AG04449 (cell line): ENCODE measurements around the gene HARS2.
"Not testable (repeated sequence)": the region's sequence is repeated elsewhere in the genome, so short reads cannot be mapped to it uniquely, and the experiment has no call there.

Experiments
- CTCF ChIA-PET: fragments of 350-600 bp; formaldehyde crosslinking; extraction: SDS; loops from one replicate; lab custom pipeline; 2021; ENCODE audit warnings: antibody characterized with exemption; lab: Yijun Ruan, JAX
- POLR2A ChIA-PET: fragments of 400-600, 350-600 bp; formaldehyde crosslinking; extraction: SDS; loops from one replicate; lab custom pipeline; 2020; ENCODE audit warnings: antibody characterized with exemption, inconsistent platforms; lab: Yijun Ruan, JAX
- DNase-seq: peaks from one replicate; pipeline ENCODE4 v3.0.0-alpha.2; 2010; ENCODE audit warnings: low read depth, low spot score
- H3K4me3 ChIP-seq: 2 replicates; pipeline ENCODE4 v1.5.1; 2011; ENCODE audit warnings: low read depth, mild to moderate bottlenecking, control low read depth, low read length
- TF ChIP-seq, protein P1 (sequence below): IDR thresholded peaks from one replicate; pipeline ENCODE4 v1.5.1; 2011; ENCODE audit warnings: mild to moderate bottlenecking, moderate library complexity, low read length, control low read depth, inconsistent platforms; ENCODE audit not compliant: insufficient read depth; ENCODE audit errors: missing control alignments

The HARS2 gene

DNA sequence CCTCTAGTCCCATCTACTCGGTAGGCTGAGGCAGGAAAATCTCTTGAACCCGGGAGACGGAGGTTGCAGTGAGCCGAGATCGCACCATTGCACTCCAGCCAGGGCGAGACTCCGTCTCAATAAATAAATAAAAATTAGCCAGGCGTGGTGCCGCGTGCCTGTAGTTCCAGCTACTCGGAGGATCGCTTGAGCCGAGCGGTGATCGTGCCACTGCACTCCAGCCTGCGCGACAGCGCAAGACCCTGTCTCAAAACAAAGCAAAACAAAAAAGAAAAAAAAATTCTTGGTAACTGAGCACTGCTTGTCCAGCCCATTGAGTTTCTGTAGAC, 27.3 kb upstream of the HARS2 start:
- POLR2A ChIA-PET = interaction anchor here (0.5 to 3.5 kb wide), 7 partner anchors 17 to 117 kb away, joined by 3 to 18 read pairs (median 5); partner anchors contain the start of genes APBB3, EIF4EBP3, IK and NDUFA2
- CTCF ChIA-PET = interaction anchor here (1.8 kb wide), 1 partner anchor 16 kb away, joined by 4 read pairs; the partner anchor contains the start of genes IK and NDUFA2
- peak overlapping the region; percentile 96 for H3K4me3 ChIP-seq
- TF ChIP-seq, protein P1, sequence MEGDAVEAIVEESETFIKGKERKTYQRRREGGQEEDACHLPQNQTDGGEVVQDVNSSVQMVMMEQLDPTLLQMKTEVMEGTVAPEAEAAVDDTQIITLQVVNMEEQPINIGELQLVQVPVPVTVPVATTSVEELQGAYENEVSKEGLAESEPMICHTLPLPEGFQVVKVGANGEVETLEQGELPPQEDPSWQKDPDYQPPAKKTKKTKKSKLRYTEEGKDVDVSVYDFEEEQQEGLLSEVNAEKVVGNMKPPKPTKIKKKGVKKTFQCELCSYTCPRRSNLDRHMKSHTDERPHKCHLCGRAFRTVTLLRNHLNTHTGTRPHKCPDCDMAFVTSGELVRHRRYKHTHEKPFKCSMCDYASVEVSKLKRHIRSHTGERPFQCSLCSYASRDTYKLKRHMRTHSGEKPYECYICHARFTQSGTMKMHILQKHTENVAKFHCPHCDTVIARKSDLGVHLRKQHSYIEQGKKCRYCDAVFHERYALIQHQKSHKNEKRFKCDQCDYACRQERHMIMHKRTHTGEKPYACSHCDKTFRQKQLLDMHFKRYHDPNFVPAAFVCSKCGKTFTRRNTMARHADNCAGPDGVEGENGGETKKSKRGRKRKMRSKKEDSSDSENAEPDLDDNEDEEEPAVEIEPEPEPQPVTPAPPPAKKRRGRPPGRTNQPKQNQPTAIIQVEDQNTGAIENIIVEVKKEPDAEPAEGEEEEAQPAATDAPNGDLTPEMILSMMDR = no peak
- no peak for DNase-seq

DNA sequence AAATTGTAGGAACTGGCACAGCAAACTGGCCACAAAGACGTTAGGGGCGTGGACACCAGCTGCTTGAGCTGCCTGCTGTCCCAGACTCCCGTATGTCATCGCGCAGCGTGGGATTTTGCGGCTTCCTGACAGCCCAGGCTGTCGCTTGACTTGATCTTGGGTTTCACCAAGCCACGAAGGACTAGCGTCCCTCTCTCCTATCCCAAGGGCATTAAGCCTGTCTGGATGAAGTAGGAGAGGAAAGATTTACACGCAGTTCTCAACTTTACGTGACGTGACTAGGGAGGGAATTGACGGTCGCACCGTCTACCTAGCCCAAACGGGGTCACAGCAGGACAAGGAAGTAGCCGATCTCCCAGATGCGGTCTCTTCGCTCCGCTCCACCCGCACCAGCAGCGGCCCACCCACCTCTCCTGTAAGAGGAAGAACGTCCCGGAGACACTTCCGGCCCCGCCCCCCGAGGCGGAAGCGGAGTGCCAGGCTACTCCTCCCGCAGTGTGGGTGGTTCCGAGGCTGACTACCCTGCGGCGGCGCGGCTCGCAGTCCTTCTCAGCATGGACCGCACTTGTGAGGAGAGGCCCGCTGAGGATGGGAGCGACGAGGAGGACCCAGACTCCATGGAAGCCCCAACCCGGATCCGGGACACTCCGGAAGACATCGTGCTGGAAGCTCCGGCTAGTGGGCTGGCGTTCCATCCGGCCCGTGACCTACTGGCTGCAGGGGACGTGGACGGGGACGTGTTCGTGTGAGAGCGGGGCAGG, 26.7 kb upstream of the HARS2 start, which contains the start of gene WDR55:
TSS of gene WDR55 (plus strand) at position 546 of the 761 bp plus-strand sequence. CDS start at position 555, 9 bp downstream.
- ChIA-PET POLR2A (interaction anchor here (0.5 to 3.5 kb wide), 10 partner anchors 17 to 117 kb away, joined by 3 to 18 read pairs (median 4); partner anchors contain the start of genes APBB3, EIF4EBP3, HARS1 and HARS2), CTCF (interaction anchor here (3.7 kb wide), 1 partner anchor 291 kb away, joined by 11 read pairs; no protein-coding TSS in a partner anchor)
- TF ChIP-seq, protein P1 = no peak
- H3K4me3 ChIP-seq = peak within 1 kb of the TSS; percentile 96
- peak; percentile 37 for DNase-seq

DNA sequence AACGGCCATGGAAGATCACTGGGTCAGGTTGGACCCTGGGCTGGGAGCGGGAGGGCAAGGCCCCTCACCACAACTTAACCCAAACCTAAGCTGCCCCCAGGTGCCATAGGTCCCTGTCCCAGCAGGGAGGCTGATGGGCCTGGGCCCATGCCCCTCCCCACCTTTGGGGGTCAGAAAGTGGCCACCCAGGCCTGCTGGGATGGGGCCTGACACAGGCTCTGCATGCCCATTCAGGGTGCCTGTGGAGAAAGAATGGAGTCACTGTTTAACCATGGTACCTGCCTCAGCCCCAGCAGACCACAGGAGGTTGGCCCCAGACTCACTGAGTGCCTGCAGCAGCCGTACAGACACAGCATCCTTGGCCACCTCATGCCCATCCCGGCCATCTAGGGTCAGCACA, 20.2 kb upstream of the HARS2 start:
- H3K4me3 ChIP-seq, DNase-seq, POLR2A ChIA-PET: not testable (repeated sequence)
- CTCF ChIA-PET = interaction anchor here (1.0 kb wide), 1 partner anchor 11 kb away, joined by 3 read pairs; no protein-coding TSS in a partner anchor

DNA sequence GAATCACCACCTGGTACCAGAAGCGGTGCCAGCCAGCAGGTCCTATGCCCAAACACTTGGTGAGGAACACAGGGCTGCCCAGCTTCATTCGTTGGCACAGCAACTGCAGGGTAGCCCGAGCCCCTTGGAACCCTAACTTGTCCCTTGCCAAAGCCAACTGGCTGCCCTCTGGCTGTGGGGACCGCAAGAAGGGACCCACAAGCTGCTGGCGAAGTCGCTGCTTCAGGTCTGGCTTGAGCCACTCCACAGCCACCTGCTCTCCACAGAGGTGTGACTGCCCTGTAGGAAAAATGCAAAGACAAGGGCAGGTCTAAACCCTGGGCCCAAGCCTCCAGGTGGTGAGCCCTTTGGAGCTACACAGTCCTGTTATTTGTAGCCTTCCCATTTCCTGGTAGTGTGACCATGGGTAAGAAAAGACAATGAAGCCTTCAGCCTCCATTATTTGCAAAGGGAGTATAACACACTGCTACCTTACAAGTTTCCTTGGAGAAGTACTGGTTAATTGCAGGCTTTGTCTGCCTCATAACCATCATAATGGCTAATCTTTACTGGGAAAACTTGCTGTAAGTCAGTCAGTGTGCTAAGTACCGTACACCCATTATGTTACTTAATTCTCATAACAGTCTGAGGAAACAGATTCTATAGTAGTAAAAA, 19.7 kb upstream of the HARS2 start:
- POLR2A ChIA-PET = interaction anchor here (1.0 to 1.1 kb wide), 2 partner anchors 19 to 124 kb away, joined by 3 to 4 read pairs; partner anchors contain the start of gene EIF4EBP3
- CTCF ChIA-PET = interaction anchor here (1.0 kb wide), 1 partner anchor 10 kb away, joined by 3 read pairs; no protein-coding TSS in a partner anchor
- no peak for DNase-seq
- H3K4me3 ChIP-seq = no peak overlapping the region
- TF ChIP-seq, protein P1 = no peak

DNA sequence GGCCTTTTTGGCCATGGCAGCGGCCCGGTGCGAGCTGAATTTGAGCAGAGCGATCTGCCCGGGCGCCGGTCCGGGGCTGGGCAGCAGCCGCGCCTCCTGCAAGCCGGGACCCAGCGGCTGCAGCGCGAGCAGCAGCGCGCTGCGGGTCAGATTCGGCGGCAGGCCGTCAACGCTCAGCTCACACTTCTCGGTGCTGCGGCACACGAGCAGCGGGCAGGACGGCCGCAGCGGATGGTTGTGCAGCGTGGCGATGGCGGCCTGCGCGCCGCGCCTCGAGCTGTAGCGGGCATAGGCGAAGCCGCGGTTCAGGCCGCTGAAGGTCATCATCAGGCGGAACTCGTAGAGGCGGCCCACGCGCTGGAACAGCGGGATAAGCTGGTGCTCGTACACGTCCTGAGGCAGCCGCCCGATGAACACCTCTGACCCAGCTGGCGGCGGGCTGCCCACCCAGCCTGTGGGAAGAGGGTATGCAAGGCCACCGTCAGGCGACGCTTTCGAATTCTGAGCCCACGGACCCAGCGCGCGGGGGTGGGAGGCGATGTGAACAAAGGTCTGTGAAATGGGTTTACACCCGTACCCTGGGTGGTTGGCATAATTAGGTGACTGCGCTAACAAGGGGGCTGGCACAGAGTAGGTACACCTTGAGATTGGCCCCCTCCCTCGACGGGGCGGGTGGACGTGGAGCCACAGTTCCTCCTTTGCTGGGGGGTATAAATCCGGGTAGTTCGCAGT, 18.6 kb upstream of the HARS2 start:
- DNase-seq = no peak
- H3K4me3 ChIP-seq = no peak overlapping the region
- TF ChIP-seq, protein P1 = no peak
- ChIA-PET POLR2A (interaction anchor here (0.6 to 1.1 kb wide), 4 partner anchors 18 to 125 kb away, joined by 3 to 4 read pairs (median 4); partner anchors contain the start of genes EIF4EBP3, HARS1, HARS2 and TMCO6), CTCF (no interaction called here)

DNA sequence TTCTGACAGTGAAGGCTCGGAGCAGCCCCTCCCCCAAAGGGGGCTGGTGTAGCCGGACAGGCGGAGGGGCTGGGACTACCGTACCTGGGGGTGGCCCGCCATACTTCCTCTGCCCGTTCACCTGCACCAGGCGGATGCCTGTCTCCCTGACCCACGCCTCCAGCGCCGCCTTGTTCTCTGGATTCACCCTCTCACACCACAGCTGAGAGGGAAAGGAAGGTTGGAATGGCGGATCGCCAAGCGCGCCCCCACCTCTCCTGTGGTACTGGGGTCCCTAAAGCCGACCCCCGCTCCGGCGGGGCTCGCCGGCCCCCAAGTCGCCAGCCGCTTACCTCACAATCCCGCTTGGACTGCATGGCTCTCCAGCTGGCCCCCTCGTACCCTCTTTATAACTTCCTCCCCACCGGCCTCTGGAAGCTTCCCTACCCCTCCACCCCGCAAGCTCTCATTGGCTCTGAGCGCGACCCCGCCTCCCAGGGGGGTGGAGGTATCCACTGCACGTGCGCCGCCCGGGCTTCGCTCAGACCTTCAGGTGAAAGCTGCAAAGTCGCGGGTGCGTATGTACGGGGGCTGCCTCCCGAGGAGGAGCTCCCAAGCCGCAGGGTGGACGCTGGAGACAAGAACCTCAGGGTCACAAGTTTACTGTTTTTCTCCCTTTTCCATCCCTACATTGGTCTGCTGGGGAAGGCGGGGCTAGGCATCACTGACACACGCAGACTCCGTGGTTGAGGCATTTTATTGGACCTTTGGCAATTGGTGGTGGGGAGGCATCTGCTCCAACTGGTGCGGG, 17.9 kb upstream of the HARS2 start, which contains the start of gene DND1:
TSS of gene DND1 (minus strand) at position 390 of the 790 bp plus-strand sequence. CDS start at position 356, 34 bp downstream.
- H3K4me3 ChIP-seq = no peak within 1 kb of the TSS
- TF ChIP-seq, protein P1 = no peak
- POLR2A ChIA-PET = interaction anchor here (1.1 kb wide), 1 partner anchor 18 kb away, joined by 4 read pairs; the partner anchor contains the start of genes HARS1 and HARS2
- CTCF ChIA-PET = no interaction called here
- no peak for DNase-seq
